Lower lobe of right lung (tissue), 2 donors: ENCODE results near the gene RPP14. TPM values are rescaled to one million over a fixed set of nuclear protein-coding genes. Genes with fewer than 3 reads are reported as not detected.

Experiments used
- ATAC-seq, 2 donors: fragments of 200-7000 bp; cut with Tn5 transposase; one replicate each; pipeline ENCODE4 v1.9.1; 2020 to 2022; ENCODE audit warnings: mild to moderate bottlenecking in 2 of 2, moderate library complexity in 2 of 2
- DNase-seq: peaks from one replicate; pipeline ENCODE4 v3.0.0-alpha.2; 2020
- H3K27ac ChIP-seq: fragments of 200-600 bp; one replicate; pipeline ENCODE4 v1.8.0; 2022
- H3K27me3 ChIP-seq: fragments of 200-600 bp; one replicate; pipeline ENCODE4 v1.8.0; 2022; ENCODE audit warnings: low read depth
- H3K36me3 ChIP-seq: fragments of 200-600 bp; one replicate; pipeline ENCODE4 v1.8.0; 2022; ENCODE audit warnings: mild to moderate bottlenecking
- H3K4me1 ChIP-seq: fragments of 200-600 bp; one replicate; pipeline ENCODE4 v1.8.0; 2022
- H3K4me3 ChIP-seq: fragments of 200-600 bp; one replicate; pipeline ENCODE4 v1.8.0; 2022; ENCODE audit warnings: mild to moderate bottlenecking
- H3K9me3 ChIP-seq: fragments of 200-600 bp; one replicate; pipeline ENCODE4 v1.8.0; 2022
- CTCF ChIP-seq: fragments of 200-600 bp; IDR thresholded peaks from one replicate; pipeline ENCODE4 v1.8.0; 2022; ENCODE audit warnings: antibody characterized with exemption, mild to moderate bottlenecking
- intact Hi-C: fragments of 100-400 bp; cut with DNase I; formaldehyde crosslinking; loops from one replicate; pipeline ENCODE4 v1.11.0; 2022
- total RNA-seq: library from RNA; stranded (reverse); fragmentation: NEBNext Ultra II Directional; extraction: Animal tissue kit (Norgen Biotek cat#: 25700); gene quantifications from one replicate; pipeline ENCODE4 v1.2.1, GENCODE V29; 2021
- donor health status: DM: no; HTN: yes; CAD: no; lungs with severe emphysema.

Gene RPP14
- total RNA-seq, 1 donor from 2014 or later, result 11.4 TPM

DNA sequence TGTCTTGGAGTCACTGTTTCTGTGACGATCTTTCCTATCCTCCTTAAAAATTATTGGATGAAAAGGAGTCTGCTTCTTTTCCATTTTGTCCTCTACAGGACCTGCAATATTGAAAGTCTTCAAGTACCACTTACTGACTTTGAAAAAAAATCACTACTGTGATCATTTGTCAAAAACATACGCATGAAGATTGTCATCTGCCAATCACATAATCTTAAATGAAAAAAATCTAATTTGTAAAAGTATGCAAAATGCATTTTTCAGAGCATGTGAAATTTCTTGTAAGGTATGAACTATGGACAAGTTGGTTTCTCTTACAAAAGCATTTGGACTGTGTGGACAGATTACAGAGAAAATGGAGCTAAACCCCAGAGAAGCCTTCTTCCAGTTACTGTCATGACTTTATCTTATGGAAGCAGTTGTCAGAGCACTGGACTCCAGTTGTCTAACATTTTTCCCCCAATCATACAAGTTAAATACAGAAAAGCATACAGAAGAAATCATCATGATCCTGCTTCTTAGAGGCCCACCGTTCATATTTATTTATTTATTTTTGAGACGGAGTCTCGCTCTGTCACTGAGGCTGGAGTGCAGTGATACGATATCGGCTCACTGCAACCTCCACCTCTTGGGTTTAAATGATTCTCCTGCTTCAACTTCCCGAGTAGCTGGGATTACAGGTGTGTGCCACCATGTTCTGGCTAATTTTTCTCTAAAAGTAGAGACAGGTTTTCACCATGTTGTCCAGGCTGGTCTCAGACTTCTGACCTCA lies 23.3 kb downstream of the RPP14 start:
- intact Hi-C loops, result loop anchor here (10.0 kb wide), 1 partner anchor 85 kb away; no protein-coding TSS in a partner anchor
- no peak for TF ChIP-seq CTCF

GRCh38 chr3:58329922-58330413 lies 23.9 kb downstream of the RPP14 start:
- H3K27me3 ChIP-seq, result no peaks in the 10 kb centered on the region
- intact Hi-C loops, result loop anchor here (10.0 kb wide), 1 partner anchor 85 kb away; no protein-coding TSS in a partner anchor
- no peak for TF ChIP-seq CTCF
- ATAC-seq (no peak), DNase-seq (no peak)
- no peak overlapping the region for H3K27ac ChIP-seq
- H3K4me1 ChIP-seq, result peaks cover 26% of the 10 kb centered on the region
- H3K36me3 ChIP-seq, result no peaks in the 10 kb centered on the region
- H3K9me3 ChIP-seq, result no peaks in the 10 kb centered on the region
- H3K4me3 ChIP-seq, result no peak overlapping the region

More for the DNA sequence above, 23.3 kb downstream of the RPP14 start:
- Histone ChIP-seq H3K9me3 (no peaks in the 10 kb centered on the region), H3K4me3 (no peak overlapping the region), H3K36me3 (no peaks in the 10 kb centered on the region), H3K27ac (no peak overlapping the region), H3K27me3 (no peaks in the 10 kb centered on the region), H3K4me1 (peaks cover 26% of the 10 kb centered on the region)
- no peak for DNase-seq
- ATAC-seq, result no peak

- TF ChIP-seq CTCF, result no peak
- no peaks in the 10 kb centered on the region for H3K27me3 ChIP-seq
- no peak for ATAC-seq
- H3K36me3 ChIP-seq, result no peaks in the 10 kb centered on the region
- no peak overlapping the region for H3K27ac ChIP-seq
- no peaks in the 10 kb centered on the region for H3K9me3 ChIP-seq
- DNase-seq, result no peak
- peaks cover 33% of the 10 kb centered on the region for H3K4me1 ChIP-seq
- no peak overlapping the region for H3K4me3 ChIP-seq
- intact Hi-C loops, result no loop called here
Measured at GRCh38 chr3:58331593-58332152, 25.6 kb downstream of the RPP14 start.

DNA sequence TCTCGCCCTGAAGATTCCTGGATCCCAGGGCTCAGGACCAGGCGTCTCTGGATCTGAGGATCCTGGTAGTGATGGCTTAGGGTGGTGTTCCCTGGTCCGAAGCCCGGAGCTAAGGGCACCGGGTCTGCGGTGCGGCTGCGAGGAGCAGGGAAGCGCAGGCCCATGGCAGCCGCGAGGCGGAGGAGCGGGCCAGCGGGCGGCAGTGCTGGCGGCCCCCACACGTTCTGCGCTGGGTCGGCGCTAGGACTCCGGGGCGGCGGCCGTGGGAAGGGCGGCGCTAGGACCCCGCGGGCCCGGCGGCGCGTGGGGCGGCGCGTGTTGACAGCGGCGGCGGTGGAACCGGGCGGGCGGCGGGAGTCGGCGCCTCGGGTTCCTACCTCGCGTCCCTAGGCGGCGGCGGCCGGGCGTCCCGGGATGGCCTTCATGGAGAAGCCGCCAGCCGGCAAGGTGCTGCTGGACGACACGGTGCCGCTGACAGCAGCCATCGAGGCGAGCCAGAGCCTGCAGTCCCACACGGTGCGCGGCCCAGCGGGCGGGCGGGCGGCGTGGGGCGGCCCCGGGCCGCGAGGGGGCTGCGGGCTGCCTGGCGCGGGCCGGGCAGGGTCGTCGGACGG lies 26.6 kb downstream of the RPP14 start, which contains the start of gene PXK:
Gene PXK (plus strand): TSS at position 318 of the 614 bp plus-strand sequence. CDS start 97 bp downstream, at position 415.
- peaks cover 35% of the 10 kb centered on the region for H3K4me1 ChIP-seq
- peak within 1 kb of the TSS; percentile 60 for H3K27ac ChIP-seq
- H3K4me3 ChIP-seq, result peak within 1 kb of the TSS; percentile 79
- ATAC-seq (peak; percentile 96 to 98), DNase-seq (peak; percentile 88)
- no peak for TF ChIP-seq CTCF
- no peaks in the 10 kb centered on the region for H3K9me3 ChIP-seq
- intact Hi-C loops, result no loop called here
- H3K36me3 ChIP-seq, result no peaks in the 10 kb centered on the region
- H3K27me3 ChIP-seq, result no peaks in the 10 kb centered on the region

DNA sequence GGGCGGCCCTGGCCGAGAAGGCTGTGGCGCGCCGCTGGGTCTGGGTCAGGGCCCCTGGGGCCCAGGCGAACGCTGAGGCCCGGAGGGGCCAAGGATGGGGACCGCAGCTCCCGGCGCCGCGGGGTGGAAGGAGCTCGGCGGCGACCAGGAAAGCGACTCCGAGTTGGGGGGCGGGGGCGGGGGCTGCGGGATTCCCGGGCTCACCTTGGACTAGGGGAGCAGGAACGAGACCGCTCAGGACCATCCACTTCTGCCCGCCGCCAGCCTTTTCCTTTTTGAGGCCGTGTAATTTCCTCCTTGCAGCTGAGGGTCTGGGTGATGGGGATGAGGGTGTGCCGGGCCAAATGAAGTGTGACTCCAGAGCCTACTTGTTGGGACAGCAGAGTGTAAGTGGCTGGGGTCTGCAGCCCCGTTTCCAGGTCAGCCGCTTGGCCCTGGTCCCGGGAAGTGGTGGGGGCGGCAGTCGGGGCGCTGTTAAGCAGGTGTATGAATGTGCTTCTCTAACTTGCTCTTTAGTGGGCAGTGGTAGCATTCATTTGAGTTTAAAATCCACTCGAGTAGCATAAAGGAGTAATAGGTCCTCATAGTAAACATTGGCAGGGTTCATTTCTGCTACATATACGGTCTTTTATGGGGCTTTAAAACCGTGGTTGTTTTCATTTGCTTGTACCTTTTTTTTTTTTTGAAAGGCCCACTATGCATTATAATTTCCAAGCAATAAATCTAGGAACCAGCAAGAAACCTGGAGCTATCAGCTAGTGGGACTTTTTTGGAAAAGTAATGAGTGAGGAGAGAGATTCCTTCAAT lies 27.4 kb downstream of the RPP14 start:
- no peaks in the 10 kb centered on the region for H3K9me3 ChIP-seq
- ATAC-seq, result peak; percentile 4 to 30
- DNase-seq, result peak; percentile 48

More for the DNA sequence above, 27.4 kb downstream of the RPP14 start:
- Histone ChIP-seq H3K4me1 (peaks cover 35% of the 10 kb centered on the region), H3K36me3 (no peaks in the 10 kb centered on the region), H3K27ac (peak overlapping the region; percentile 60), H3K4me3 (peak overlapping the region; percentile 79), H3K27me3 (no peaks in the 10 kb centered on the region)
- intact Hi-C loops, result no loop called here
- no peak for TF ChIP-seq CTCF
